Spleen (tissue), 11 donors: Measurements from ENCODE around the gene GLRB. TPM values are rescaled to one million over a fixed set of nuclear protein-coding genes. Genes with fewer than 3 reads are reported as not detected.

Experiments used
- DNase-seq: peaks from one replicate; pipeline ENCODE4 v3.0.0-alpha.2; 2020
- H3K27ac ChIP-seq, 8 donors: fragments of 200-600 bp; sonication (generic) in 7 of 8; 1 replicate in 4 of 8; 2 replicates in 4 of 8; pipeline versions ENCODE4 v1.5.0 to v1.8.0; 2016 to 2021; ENCODE audit warnings: inconsistent platforms in 4 of 8, mild to moderate bottlenecking in 4 of 8, moderate library complexity in 1 of 8
- H3K27me3 ChIP-seq, 7 donors: fragments of 200-600 bp; sonication (generic) in 6 of 7; replicated peaks in 1 of 7; 1 replicate in 4 of 7; 2 replicates in 3 of 7; pipeline versions ENCODE4 v1.5.0 to v1.8.0; 2016 to 2021; ENCODE audit warnings: inconsistent platforms in 3 of 7, mild to moderate bottlenecking in 1 of 7
- H3K36me3 ChIP-seq, 6 donors: fragments of 200-600 bp; sonication (generic) in 5 of 6; 1 replicate in 4 of 6; 2 replicates in 2 of 6; pipeline versions ENCODE4 v1.5.0 to v1.8.0; 2016 to 2021; ENCODE audit warnings: inconsistent platforms in 2 of 6
- H3K4me1 ChIP-seq, 6 donors: fragments of 200-600 bp; sonication (generic) in 5 of 6; 1 replicate in 3 of 6; 2 replicates in 3 of 6; pipeline versions ENCODE4 v1.5.0 to v1.8.0; 2016 to 2021; ENCODE audit warnings: inconsistent platforms in 3 of 6
- H3K4me3 ChIP-seq, 8 donors: fragments of 200-600 bp; sonication (generic) in 7 of 8; 1 replicate in 4 of 8; 2 replicates in 4 of 8; pipeline versions ENCODE4 v1.5.0 to v1.8.0; 2016 to 2021; ENCODE audit warnings: inconsistent platforms in 4 of 8, mild to moderate bottlenecking in 4 of 8, moderate library complexity in 2 of 8
- H3K9me3 ChIP-seq, 8 donors: fragments of 200-600 bp; sonication (generic) in 7 of 8; 1 replicate in 4 of 8; 2 replicates in 4 of 8; pipeline versions ENCODE4 v1.5.0 to v1.8.0; 2016 to 2021; ENCODE audit warnings: inconsistent platforms in 4 of 8
- POLR2A ChIP-seq, 3 donors: fragments of 450-650 bp; IDR thresholded peaks; one replicate each; pipeline ENCODE4 v1.5.1; 2017; ENCODE audit warnings: antibody characterized with exemption in 3 of 3, mild to moderate bottlenecking in 1 of 3
- POLR2AphosphoS5 ChIP-seq, 3 donors: sonication (generic); formaldehyde crosslinking; IDR thresholded peaks; one replicate each; pipeline ENCODE4 v1.5.1; 2017; ENCODE audit warnings: antibody characterized with exemption in 3 of 3
- WGBS, 5 donors: extraction: QIAGEN DNeasy Blood & Tissue Kit in 3 of 5; methylation state at CpG; one replicate each; pipeline versions ENCODE4 v1.1.5 to v1.1.7; 2013 to 2018; 5-methylcytosine and 5-hydroxymethylcytosine counted together
- intact Hi-C: fragments of 100-400 bp; cut with DNase I; formaldehyde crosslinking; loops from one replicate; pipeline ENCODE4 v1.15.0; 2023; ENCODE audit warnings: low total_unique reads
- polyA plus RNA-seq, 3 donors: library from polyadenylated mRNA; stranded (reverse); fragments of 200-250 nt; gene quantifications; one replicate each; pipeline ENCODE4 v1.2.1, GENCODE V29; 2013
- total RNA-seq, 7 donors: library from RNA; depleted of rRNA in 3 of 7; stranded (reverse); fragments of >200 nt in 3 of 7; fragmentation: NEBNext Ultra II Directional in 4 of 7; extraction: Animal tissue kit (Norgen Biotek cat#: 25700) in 4 of 7; gene quantifications; one replicate each; pipeline versions ENCODE4 v1.1.0 to v1.2.1, GENCODE V29; 2016 to 2021
- TF ChIP-seq, protein P1 (sequence below), 11 experiments: fragments of 200-600 bp in 7 of 11; fragments of 450-650 bp in 4 of 11; sonication (generic) in 4 of 11; IDR thresholded peaks in 8 of 11; conservative IDR thresholded peaks in 3 of 11; 1 replicate in 7 of 11; 2 replicates in 4 of 11; pipeline versions ENCODE4 v1.4.0 to v1.8.0; 2016 to 2021; ENCODE audit warnings: antibody characterized with exemption in 11 of 11, inconsistent platforms in 4 of 11, mild to moderate bottlenecking in 1 of 11
- donor health status: healthy with polysubstance abuse.
- donor health status: DM: no; HTN: no; CAD: no; lungs with moderate emphysema.
- donor health status: DM: no; HTN: no; CAD: no.
- donor health status: Bipolar disorder and iron deficiency.
- donor health status: healthy.
- donor health status: DM: no; HTN: no; CAD: no.
- donor health status: DM: yes; HTN: yes; CAD: no.

GLRB gene
- total and polyA plus RNA-seq, 10 donors = 0.03 to 0.08 TPM; not detected in 8

DNA sequence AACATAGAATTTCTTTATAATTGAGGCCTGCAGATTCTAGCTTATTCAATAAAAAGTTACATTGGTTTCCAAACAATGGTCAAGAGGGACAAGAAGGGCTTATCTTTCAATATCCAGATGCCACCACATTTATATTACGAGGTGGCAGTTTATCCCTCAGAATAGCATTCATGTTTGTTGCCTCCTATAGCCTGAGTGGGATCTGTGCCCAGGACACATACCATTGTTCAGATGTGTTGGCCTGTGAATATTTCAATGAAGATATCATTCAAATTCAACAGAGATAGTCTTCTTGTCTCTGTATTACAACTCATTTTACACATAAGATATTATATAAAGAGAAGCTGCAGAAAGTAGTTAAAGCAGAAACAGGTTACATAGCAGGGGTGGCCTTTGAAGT is 20.5 kb downstream of the GLRB start:
- intact Hi-C loops = no loop called here
- TF ChIP-seq, protein P1, sequence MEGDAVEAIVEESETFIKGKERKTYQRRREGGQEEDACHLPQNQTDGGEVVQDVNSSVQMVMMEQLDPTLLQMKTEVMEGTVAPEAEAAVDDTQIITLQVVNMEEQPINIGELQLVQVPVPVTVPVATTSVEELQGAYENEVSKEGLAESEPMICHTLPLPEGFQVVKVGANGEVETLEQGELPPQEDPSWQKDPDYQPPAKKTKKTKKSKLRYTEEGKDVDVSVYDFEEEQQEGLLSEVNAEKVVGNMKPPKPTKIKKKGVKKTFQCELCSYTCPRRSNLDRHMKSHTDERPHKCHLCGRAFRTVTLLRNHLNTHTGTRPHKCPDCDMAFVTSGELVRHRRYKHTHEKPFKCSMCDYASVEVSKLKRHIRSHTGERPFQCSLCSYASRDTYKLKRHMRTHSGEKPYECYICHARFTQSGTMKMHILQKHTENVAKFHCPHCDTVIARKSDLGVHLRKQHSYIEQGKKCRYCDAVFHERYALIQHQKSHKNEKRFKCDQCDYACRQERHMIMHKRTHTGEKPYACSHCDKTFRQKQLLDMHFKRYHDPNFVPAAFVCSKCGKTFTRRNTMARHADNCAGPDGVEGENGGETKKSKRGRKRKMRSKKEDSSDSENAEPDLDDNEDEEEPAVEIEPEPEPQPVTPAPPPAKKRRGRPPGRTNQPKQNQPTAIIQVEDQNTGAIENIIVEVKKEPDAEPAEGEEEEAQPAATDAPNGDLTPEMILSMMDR (IDR thresholded peaks at IDR 0.05 in 8 of 11, conservative IDR thresholded peaks at IDR 0.05 in 3 of 11) = no peak
- TF ChIP-seq POLR2A (IDR thresholded peaks at IDR 0.05) = no peak
- TF ChIP-seq POLR2AphosphoS5 (IDR thresholded peaks at IDR 0.05) = no peak

DNA sequence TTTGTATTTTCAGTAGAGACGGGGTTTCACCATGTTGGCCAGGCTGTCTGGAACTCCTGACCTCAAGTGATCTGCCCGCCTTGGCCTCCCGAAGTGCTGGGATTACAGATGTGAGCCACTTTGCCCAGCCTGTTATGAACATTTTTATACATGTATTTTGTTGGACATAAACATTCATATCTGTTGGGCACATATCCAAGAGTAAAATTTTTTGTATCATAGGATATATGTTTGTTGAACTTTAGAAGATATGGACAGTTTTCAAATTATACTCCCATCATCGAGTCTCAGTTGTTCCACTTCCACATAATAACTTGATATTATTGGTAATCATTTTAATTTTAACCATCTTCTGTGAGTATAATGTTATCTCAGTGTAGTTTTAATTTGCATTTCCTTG is 23.6 kb downstream of the GLRB start:
- TF ChIP-seq POLR2AphosphoS5 (IDR thresholded peaks at IDR 0.05) (no peak), POLR2A (IDR thresholded peaks at IDR 0.05) (no peak)
- TF ChIP-seq, protein P1 (IDR thresholded peaks at IDR 0.05 in 8 of 11, conservative IDR thresholded peaks at IDR 0.05 in 3 of 11) = no peak
- Histone ChIP-seq H3K27ac (no peak overlapping the region), H3K27me3 (no peaks in the 10 kb centered on the region), H3K36me3 (no peaks in the 10 kb centered on the region), H3K9me3 (no peaks in the 10 kb centered on the region), H3K4me1 (no peaks in the 10 kb centered on the region), H3K4me3 (no peak overlapping the region)
- whole genome bisulfite sequencing, 5 donors = 82 to 91% (median 90%) methylated on average over 4 of the region's 4 CpGs
- intact Hi-C loops = no loop called here
- no peak for DNase-seq

More for the DNA sequence above, 20.5 kb downstream of the GLRB start:
- Histone ChIP-seq H3K27ac (no peak overlapping the region), H3K4me1 (no peaks in the 10 kb centered on the region), H3K4me3 (no peak overlapping the region), H3K36me3 (no peaks in the 10 kb centered on the region), H3K27me3 (no peaks in the 10 kb centered on the region), H3K9me3 (no peaks in the 10 kb centered on the region)
- WGBS, 5 donors = 59 to 88% (median 73%) methylated on average over 1 of the region's 1 CpG
- no peak for DNase-seq

DNA sequence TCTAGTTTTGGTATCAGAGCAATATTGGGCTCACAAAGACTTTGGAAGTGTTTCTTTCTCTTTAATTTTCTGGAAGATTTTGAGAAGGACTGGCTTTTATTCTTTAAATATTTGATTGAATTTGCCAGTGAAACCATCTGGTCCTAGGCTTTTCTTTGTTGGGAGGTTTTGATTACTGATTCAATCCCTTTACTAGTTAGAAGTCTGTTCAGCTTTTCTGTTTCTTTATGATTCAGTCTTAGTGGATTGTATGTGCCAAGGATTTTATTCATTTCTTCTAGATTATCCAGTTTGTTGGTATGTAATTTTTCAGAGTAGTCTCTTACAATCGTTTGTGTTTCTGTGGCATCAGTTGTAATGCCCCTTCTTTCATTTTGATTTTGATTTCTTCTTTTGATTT is 28.6 kb downstream of the GLRB start:
- intact Hi-C loops = no loop called here
- WGBS, 5 donors = 73 to 86% (median 77%) methylated on average over 1 of the region's 1 CpG

DNA sequence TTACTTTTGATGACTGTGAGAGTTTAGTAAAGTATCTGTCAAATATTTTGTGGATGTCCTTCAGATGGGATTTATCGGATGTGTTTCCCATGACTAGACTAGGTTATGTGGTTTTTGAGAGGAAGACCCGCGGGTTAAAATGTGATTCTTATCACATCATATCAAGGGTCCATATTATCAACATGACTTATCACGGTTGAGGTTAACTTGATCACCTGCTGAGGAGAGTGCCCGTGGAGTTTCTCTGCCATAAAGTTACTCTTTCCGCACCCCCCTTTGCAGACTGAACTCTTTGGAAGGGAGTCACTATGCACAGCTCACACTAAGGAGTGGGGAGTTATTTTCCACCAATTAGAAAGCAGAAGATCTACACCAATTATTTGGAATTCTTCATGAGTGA is 38.7 kb downstream of the GLRB start:
- intact Hi-C loops = no loop called here
- no peak for DNase-seq
- Histone ChIP-seq H3K27ac (no peak overlapping the region), H3K4me3 (no peak overlapping the region), H3K4me1 (no peaks in the 10 kb centered on the region), H3K36me3 (no peaks in the 10 kb centered on the region), H3K9me3 (no peaks in the 10 kb centered on the region), H3K27me3 (no peaks in the 10 kb centered on the region)
- WGBS, 5 donors = 76 to 86% (median 86%) methylated on average over 6 of the region's 6 CpGs
- TF ChIP-seq POLR2AphosphoS5 (IDR thresholded peaks at IDR 0.05) (no peak), POLR2A (IDR thresholded peaks at IDR 0.05) (no peak)
- TF ChIP-seq, protein P1 (IDR thresholded peaks at IDR 0.05 in 8 of 11, conservative IDR thresholded peaks at IDR 0.05 in 3 of 11) = no peak

More for the DNA sequence above, 28.6 kb downstream of the GLRB start:
- Histone ChIP-seq H3K4me3 (no peak overlapping the region), H3K4me1 (no peaks in the 10 kb centered on the region), H3K27me3 (no peaks in the 10 kb centered on the region), H3K27ac (no peak overlapping the region), H3K36me3 (no peaks in the 10 kb centered on the region), H3K9me3 (peaks cover 0 to 7% (median 0%) of the 10 kb centered on the region in 8 donors)
- TF ChIP-seq, protein P1 (IDR thresholded peaks at IDR 0.05 in 8 of 11, conservative IDR thresholded peaks at IDR 0.05 in 3 of 11) = no peak
- no peak for TF ChIP-seq POLR2A (IDR thresholded peaks at IDR 0.05)
- TF ChIP-seq POLR2AphosphoS5 (IDR thresholded peaks at IDR 0.05) = no peak
- no peak for DNase-seq
